Ectodermal cell (in vitro differentiated cells): Measurements from ENCODE around the gene SHLD1.

Source experiments
- H3K27ac ChIP-seq: 2 replicates; pipeline ENCODE4 v1.7.0; 2013; ENCODE audit warnings: mild to moderate bottlenecking, low read depth, low read length; ENCODE audit not compliant: insufficient read depth, poor library complexity, severe bottlenecking
- H3K27me3 ChIP-seq: 2 replicates; pipeline ENCODE4 v1.7.0; 2013; ENCODE audit warnings: mild to moderate bottlenecking, low read length; ENCODE audit not compliant: insufficient read depth, control insufficient read depth, poor library complexity, severe bottlenecking
- H3K36me3 ChIP-seq: one replicate; pipeline ENCODE4 v1.7.0; 2013; ENCODE audit warnings: low read length; ENCODE audit not compliant: control insufficient read depth, insufficient read depth
- H3K4me1 ChIP-seq: one replicate; pipeline ENCODE4 v1.7.0; 2013; ENCODE audit warnings: low read length; ENCODE audit not compliant: control insufficient read depth, insufficient read depth
- H3K4me3 ChIP-seq: 2 replicates; pipeline ENCODE4 v1.7.0; 2013; ENCODE audit warnings: low read depth, low read length, control low read depth; ENCODE audit not compliant: insufficient read depth
- H3K9me3 ChIP-seq: 2 replicates; pipeline ENCODE4 v1.7.0; 2013; ENCODE audit warnings: mild to moderate bottlenecking, low read length, moderate library complexity; ENCODE audit not compliant: control insufficient read depth
- WGBS, 2 experiments: methylation state at CpG; one replicate each; pipeline ENCODE4 v1.1.7; 2013; ENCODE audit warnings: missing lambda C conversion rate in 2 of 2; 5-methylcytosine and 5-hydroxymethylcytosine counted together

The SHLD1 gene

DNA sequence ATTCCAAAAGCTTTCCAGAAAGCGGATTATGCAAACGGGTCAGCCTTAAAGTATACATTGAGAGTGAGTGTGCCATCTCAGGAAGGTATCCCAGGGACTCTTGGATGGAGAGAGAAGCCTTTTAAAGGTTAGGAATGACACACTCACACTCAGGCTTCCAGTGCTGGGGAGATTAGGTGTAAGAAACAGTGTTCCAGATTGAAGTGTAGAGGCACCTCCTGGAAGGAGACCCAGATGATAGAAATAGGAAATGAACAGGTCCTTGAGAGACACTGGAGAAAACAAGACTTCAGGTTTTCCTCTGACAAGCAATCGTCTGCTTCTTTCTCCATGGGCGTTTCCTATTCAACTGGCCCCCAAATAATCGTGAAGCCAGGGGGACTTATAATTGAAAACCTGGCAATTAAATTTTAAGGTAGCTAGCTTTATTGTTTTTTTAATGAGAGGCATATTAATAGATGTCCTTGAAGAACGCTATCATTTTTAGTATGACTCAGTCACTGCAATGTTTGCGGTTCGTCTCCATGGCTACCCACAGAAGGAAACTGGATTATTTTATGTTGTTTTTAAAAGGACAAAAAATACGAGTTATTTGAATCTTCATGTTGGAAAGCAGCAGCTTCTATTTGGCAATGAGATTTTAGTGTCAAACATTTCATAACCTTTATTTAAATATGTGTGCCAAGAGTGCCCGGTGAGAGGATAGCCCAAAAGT is 114.8 kb downstream of the SHLD1 start:
- 83 to 86% methylated on average over 10 of the region's 10 CpGs for WGBS, 2 experiments
- Histone ChIP-seq H3K4me3 (no peak overlapping the region), H3K36me3 (no peaks in the 10 kb centered on the region), H3K27ac (no peak overlapping the region), H3K4me1 (no peaks in the 10 kb centered on the region), H3K9me3 (no peaks in the 10 kb centered on the region), H3K27me3 (no peaks in the 10 kb centered on the region)

DNA sequence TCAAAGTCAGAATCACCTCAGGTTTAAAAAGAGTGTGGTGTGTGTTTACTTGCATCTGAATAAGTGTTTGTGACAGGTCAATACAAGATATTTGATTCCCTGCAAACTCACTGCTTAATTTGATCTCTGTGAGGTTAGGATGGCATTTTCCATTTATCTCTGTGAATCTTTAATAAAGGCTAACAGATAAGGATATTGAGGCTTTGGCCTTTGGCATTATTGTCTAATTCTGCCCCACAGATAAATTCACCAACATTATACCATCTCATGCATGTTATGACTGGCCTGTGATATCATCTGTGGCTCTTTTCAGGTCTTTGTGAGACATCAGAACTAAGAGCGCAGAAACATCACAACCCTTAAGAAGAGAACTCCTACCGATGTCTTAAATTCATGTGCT is 115.4 kb downstream of the SHLD1 start:
- no peaks in the 10 kb centered on the region for H3K9me3 ChIP-seq
- WGBS, 2 experiments = 96 to 100% methylated on average over 2 of the region's 2 CpGs
- no peaks in the 10 kb centered on the region for H3K4me1 ChIP-seq
- no peak overlapping the region for H3K4me3 ChIP-seq
- H3K27me3 ChIP-seq = no peaks in the 10 kb centered on the region
- H3K27ac ChIP-seq = no peak overlapping the region
- H3K36me3 ChIP-seq = no peaks in the 10 kb centered on the region

DNA sequence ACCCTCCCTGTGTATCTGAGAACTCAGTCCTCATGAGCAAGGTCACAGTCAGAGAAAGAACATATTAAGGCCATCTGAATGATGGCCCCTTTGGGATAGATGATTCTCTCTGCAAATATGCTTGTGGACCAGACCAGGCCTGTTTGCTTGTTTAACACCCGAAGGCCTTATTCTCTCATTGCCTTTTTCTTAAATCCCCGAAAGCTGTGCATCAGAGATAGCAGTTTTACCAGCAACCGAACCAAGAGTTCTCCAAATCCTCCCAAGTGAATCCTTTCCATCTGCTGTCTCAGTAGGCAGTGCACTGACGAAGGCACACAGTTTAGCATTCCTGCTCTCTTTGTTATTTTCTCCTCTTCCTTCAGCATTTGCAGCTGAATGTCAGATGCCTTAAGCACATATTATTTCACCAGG is 120.4 kb downstream of the SHLD1 start:
- Histone ChIP-seq H3K4me1 (no peaks in the 10 kb centered on the region), H3K27me3 (no peaks in the 10 kb centered on the region), H3K36me3 (no peaks in the 10 kb centered on the region), H3K27ac (no peak overlapping the region), H3K9me3 (no peaks in the 10 kb centered on the region), H3K4me3 (no peak overlapping the region)
- WGBS, 2 experiments = 73 to 75% methylated on average over 4 of the region's 4 CpGs

DNA sequence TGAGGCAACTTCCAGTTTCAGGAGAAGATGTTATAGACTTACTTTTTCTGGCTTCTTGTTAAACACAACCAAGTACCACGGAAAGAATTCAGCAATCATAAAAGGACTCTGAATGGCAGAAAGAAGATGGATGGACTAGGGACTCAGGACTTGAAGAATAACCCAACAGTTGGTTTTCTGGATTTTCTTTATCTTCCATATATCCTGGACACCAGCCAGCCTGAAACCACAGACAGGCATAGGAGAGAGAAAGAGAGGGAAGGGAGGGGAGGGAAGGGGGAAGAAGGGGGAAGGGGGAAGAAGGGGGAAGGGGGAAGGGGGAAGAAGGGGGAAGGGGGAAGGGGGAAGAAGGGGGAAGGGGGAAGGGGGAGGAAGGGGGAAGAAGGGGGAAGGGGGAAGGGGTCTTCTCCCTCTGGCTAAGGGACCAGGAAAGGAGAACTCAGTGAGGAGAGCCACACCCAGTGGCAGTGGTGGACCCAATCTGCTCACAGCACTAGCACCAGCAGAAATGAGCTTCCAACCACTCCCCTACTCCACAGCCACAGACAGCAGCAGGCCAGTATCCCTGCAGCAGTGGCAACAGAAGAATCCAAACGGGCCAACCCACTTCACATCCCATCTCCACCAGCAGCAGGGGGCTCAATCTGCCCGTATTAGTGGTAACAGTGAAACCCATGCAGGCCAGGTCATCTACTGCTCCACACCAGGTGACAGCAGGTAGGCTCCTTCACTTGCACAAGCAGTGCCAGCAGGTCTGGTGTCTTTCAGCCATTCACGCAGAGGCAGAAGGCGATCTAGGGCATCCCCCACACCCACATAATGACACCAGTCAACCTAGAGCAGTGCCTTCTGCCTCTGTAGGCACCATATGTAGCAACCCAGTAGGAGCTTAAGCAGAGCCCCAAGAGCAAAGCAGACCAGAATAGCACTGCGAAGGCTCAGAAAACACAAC is 121.5 kb downstream of the SHLD1 start:
- H3K4me1 ChIP-seq = no peaks in the 10 kb centered on the region
- H3K9me3 ChIP-seq = no peaks in the 10 kb centered on the region
- H3K27me3 ChIP-seq = no peaks in the 10 kb centered on the region
- H3K4me3 ChIP-seq = no peak overlapping the region
- H3K36me3 ChIP-seq = no peaks in the 10 kb centered on the region
- WGBS, 2 experiments = 77 to 81% methylated on average over 6 of the region's 6 CpGs
- H3K27ac ChIP-seq = no peak overlapping the region

DNA sequence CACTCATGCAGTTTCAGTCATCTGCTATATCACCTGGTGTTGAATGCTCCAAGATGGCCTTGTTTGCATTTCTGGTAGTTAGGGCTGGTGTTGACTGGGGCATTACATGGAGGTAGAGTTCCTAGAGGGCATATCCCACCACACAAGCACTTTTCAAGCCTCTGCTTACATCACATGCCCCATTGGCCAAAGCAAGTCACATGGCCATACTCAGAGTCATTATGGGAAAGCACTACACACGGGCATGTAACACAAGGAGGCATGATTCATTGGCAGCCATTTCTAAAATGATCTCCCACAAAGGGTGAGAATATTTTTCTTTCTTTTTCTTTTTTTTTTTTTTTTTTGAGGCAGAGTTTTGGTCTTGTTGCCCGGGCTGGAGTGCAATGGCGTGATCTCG is 126.9 kb downstream of the SHLD1 start:
- Histone ChIP-seq H3K4me1 (no peaks in the 10 kb centered on the region), H3K36me3 (no peaks in the 10 kb centered on the region), H3K27ac (no peak overlapping the region), H3K9me3 (no peaks in the 10 kb centered on the region), H3K4me3 (no peak overlapping the region), H3K27me3 (no peaks in the 10 kb centered on the region)
- WGBS, 2 experiments = 75 to 84% methylated on average over 4 of the region's 4 CpGs

DNA sequence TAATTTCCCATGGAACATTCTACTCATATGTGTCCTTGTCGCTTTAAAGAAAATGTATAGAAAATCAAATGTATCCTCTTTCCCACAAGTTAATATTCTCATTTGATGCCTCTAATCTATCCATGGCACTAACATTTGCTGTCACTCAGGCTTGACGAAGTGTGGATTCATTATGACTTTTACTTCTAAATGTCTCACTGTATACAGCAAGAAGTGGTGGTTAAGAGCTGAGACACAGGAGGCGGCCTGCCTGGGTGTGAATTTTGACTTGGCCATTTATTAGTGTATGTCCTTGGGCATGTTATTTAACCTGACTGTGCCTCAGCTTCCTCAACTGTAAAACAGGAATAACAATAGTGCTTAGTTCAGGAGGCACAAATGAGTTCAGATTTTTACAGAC is 130.1 kb downstream of the SHLD1 start:
- WGBS, 2 experiments = 84 to 94% methylated on average over 3 of the region's 3 CpGs
- no peaks in the 10 kb centered on the region for H3K4me1 ChIP-seq
- H3K27ac ChIP-seq = no peak overlapping the region

DNA sequence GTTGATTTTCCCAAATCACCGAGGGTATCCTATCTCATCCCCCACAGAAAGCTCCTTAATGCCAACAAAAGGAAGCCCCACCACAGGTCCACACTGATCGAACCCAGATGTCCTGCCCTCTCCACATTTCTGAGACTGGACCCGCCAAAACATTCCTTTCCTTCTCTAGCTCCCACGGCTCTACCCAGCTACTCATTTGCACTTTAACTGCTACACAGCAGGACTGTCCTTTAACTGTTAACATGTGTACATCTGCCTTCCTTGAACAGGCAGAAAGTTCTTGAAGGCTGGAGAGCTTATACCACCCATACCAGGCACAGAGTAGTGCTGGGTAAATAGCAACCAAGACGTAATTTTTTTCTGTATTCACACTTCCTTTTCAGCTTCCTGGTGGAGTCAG is 131.5 kb downstream of the SHLD1 start:
- Histone ChIP-seq H3K27me3 (no peaks in the 10 kb centered on the region), H3K27ac (no peak overlapping the region)
- WGBS, 2 experiments = 52 to 63% methylated on average over 5 of the region's 5 CpGs

More for the DNA sequence above, 130.1 kb downstream of the SHLD1 start:
- Histone ChIP-seq H3K36me3 (no peaks in the 10 kb centered on the region), H3K9me3 (no peaks in the 10 kb centered on the region), H3K4me3 (no peak overlapping the region), H3K27me3 (no peaks in the 10 kb centered on the region)

DNA sequence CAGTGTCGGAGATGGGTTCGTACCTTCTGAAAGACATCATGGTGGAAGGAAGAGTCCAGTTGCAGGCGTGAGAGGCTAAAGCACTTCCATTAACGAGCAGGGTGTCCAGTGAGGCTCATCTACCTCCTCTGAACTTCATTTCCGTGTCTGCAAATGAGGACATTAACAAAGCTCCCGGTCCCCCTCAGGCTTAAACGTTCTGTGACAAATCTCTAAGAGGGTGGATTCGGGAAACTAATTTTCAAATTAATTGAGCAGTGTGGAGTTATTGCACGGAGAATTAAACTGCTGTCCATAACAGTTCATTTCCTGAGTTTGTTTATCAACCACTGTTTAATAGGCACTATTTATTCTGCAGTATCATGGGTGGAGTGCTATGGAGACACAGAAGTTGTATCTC is 132.0 kb downstream of the SHLD1 start:
- Histone ChIP-seq H3K36me3 (no peaks in the 10 kb centered on the region), H3K4me3 (no peak overlapping the region), H3K27ac (no peak overlapping the region), H3K27me3 (no peaks in the 10 kb centered on the region), H3K4me1 (no peaks in the 10 kb centered on the region), H3K9me3 (no peaks in the 10 kb centered on the region)
- 92 to 95% methylated on average over 9 of the region's 9 CpGs for WGBS, 2 experiments

More for the DNA sequence above, 131.5 kb downstream of the SHLD1 start:
- Histone ChIP-seq H3K9me3 (no peaks in the 10 kb centered on the region), H3K4me1 (no peaks in the 10 kb centered on the region), H3K36me3 (no peaks in the 10 kb centered on the region), H3K4me3 (no peak overlapping the region)

DNA sequence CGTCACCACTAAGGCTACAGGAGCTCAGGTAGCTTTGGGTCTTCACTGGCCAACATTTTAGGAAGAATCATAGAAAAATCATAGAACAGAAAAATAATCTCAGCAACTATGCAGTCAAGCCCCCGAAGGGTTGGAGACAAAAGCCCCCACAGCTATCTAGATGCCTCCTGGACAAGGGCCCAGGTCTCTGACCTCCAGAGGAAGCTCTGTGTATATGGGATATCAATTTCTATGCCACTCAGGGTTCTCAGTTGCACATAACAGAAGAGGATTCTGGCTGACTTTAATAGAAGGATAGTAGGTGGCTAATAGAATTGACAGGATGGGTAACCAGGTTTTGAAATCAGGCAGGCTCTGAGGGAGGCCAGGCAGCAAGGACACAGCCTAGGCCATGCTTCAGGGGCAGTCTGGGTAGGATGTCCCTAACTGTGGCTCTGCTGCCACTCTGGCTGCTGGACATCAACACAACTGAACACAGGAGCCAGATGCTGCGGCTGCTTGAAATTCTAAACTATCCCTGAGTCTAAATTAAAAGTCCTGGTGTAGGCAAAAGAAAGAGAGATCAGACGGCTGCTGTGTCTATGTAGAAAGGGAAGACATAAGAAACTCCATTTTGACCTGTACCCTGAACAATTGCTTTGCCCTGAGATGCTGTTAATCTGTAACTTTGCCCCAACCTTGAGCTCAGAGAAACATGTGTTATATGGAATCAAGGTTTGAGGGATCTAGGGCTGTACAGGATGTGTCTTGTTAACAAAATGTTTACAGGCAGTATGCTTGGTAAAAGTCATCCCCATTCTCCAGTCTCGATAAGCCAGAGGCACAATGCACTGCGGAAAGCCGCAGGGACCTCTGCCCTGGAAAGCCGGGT is 134.5 kb downstream of the SHLD1 start:
- no peaks in the 10 kb centered on the region for H3K27me3 ChIP-seq
- no peaks in the 10 kb centered on the region for H3K4me1 ChIP-seq
- WGBS, 2 experiments = 93 to 94% methylated on average over 8 of the region's 8 CpGs

More for the DNA sequence above, 134.5 kb downstream of the SHLD1 start:
- no peak overlapping the region for H3K4me3 ChIP-seq
- H3K36me3 ChIP-seq = no peaks in the 10 kb centered on the region
- no peaks in the 10 kb centered on the region for H3K9me3 ChIP-seq
- H3K27ac ChIP-seq = no peak overlapping the region
